Skeletal muscle cell (primary cell): Measurements from ENCODE around the gene RNF213.

Experiments
- DNase-seq: peaks from one replicate; pipeline ENCODE4 v3.0.0-alpha.2; 2010; ENCODE audit warnings: low read depth
- H3K4me3 ChIP-seq: 2 replicates; pipeline ENCODE4 v1.5.1; 2011; ENCODE audit warnings: low read depth, mild to moderate bottlenecking, control low read depth, low read length, moderate library complexity

RNF213 gene

GRCh38 chr17:80356231-80356856, 95.7 kb downstream of the RNF213 start:
- DNase-seq = no peak
- H3K4me3 ChIP-seq = no peak overlapping the region

DNA sequence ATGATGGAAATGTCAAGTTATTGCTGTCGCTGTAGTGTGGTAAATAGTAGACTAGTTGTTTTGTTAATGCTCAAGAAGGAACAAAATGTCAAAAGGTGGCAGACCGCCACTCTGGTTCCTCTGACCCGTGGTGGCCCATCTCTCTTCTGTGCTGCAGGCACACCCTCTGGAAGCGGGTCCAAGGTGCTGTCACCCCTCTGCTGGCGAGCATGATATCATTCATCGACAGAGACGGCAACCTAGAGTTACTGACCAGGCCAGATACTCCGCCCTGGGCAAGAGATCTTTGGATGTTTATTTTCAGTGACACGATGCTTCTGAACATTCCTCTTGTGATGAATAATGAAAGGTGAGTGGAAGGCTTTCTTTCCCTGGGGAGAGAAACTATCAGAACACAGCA, 97.5 kb downstream of the RNF213 start:
- H3K4me3 ChIP-seq = no peak overlapping the region
- DNase-seq = no peak

DNA sequence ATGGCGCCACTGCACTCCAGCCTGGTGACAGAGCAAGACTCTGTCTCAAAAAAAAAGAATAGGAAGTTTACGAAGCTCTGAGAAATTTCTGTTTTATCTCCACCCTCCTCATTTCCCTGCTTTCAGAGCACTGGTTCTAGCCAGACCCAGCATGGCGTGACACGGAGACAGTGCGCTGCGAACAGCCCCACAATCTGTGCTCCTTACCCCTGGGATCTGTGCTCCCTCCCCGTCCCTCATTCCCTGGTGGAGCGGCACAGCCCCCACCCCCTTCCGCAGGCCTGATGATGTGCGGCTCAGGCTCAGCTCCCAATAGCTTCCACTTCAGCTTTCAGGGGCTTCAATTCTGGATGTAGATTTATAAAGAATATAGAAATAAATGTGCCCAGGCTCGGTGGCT, 98.2 kb downstream of the RNF213 start:
- DNase-seq = no peak
- no peak overlapping the region for H3K4me3 ChIP-seq

DNA sequence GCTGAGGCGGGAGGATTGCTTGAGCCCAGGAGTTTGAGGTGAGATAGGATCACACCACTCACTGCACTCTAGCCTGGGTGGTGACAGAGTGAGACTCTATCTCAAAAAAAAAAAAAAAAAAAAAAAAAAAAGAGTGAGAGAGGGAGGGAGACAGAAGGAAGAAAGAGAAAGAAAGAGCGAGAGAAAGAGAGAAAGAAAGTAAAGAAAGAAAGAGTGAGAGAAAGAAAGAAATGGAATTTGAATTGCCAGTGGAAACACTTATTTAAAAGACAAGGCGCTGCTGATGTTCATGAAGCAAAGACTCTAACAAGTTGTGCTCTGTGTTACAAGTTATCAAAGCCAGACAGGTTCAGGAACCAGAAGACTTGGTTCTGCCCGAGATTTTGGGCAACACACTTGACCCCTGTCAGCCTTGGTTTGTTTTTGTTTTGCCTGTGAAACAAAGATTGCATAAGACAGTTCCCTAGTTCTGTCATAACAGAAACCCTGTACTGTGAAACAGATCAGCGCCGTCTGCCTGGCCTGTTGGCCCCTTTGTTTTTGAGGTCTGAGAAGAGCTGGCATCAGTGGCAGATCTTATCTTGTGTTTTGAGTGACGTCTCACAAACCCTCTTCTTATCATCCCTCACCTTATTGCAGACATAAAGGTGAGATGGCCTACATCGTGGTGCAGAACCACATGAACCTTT, 98.9 kb downstream of the RNF213 start:
- H3K4me3 ChIP-seq = no peak overlapping the region
- DNase-seq = no peak

GRCh38 chr17:80360396-80360795, 99.7 kb downstream of the RNF213 start:
- H3K4me3 ChIP-seq = no peak overlapping the region
- DNase-seq = no peak

GRCh38 chr17:80361495-80362220, 101.0 kb downstream of the RNF213 start:
- no peak overlapping the region for H3K4me3 ChIP-seq
- DNase-seq = no peak

DNA sequence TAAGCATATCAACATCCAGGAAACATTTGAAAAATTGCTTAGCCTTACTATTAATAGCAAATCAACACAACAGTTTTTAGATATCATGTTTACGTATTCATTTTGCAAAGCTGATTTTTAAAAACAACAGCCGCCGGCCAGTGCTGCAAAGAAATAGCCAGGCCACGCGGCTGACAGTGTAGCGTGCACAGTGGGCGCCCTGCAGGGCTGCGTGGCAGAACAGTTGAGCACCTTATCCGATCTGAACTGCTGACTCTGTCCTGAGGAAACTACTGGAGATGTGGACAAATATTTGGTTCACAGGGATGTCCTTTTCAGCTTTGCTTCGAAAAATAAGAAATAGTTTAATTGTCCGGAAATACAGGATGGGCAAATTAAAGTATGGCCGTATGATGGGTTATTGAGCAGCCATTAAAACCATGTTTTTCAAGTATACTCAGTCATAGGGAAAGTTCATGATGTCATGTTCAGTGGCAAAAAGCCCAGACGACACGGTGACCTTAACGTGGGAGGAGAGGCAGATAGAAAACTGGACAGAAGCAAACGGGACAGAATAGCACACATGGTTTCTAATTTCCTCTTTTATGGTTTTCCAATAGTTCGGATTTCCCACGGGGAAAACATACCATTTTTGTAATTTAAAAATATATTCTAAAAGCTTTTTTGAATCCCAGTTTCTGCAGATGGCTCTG, 101.9 kb downstream of the RNF213 start:
- no peak overlapping the region for H3K4me3 ChIP-seq
- DNase-seq = peak; percentile 12

DNA sequence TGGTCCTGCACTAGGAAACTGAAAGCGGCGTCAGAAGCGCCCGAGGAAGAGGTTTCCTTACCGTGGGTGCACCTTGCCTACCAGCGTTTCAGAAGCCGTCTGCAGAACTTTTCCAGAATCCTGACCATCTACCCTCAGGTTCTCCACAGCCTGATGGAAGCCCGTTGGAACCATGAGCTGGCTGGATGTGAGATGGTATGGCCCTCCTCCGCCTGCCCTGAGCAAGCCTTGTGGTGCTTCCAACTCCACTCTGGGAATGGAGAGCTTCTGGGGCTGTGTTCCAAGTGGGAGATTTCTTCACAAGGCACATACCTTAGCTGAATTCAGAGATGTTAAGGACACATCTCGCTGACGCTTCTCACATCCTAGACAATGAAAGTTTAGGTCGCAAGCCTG, 102.5 kb downstream of the RNF213 start:
- no peak overlapping the region for H3K4me3 ChIP-seq
- DNase-seq = no peak

- no peak overlapping the region for H3K4me3 ChIP-seq
- DNase-seq = no peak
Measured at GRCh38 chr17:80363518-80364090, 103.0 kb downstream of the RNF213 start.

DNA sequence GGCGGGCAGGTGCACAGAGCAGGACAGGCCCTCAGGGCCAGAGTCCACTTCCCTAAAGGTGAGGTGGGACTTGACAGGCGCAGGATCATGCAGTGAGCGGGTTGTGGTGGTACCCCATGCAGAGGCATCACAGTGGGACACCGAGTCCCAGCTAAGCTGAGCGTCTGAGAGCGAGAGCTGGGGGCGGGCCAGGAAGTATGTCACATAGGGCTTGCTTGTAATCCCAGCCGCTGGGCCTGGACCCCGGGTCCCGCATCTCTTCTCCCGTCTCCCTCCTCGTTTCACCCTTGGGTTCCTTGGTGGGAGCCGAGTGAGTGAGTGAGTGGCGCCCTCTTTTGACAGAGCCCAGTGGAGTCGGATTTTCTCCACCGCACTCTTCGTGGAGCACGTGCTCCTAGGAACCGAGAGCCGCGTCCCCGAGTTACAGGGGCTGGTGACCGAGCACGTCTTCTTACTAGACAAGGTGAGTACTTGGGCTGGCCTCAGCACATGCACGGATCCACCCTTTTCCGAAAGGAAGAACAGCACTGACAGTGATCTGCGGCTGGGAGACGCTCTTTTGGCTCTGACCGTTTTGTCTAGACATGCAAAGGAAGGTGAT, 103.5 kb downstream of the RNF213 start:
- no peak overlapping the region for H3K4me3 ChIP-seq
- DNase-seq = no peak

- H3K4me3 ChIP-seq = no peak overlapping the region
- DNase-seq = no peak
Measured at GRCh38 chr17:80365001-80365965, 104.6 kb downstream of the RNF213 start.

DNA sequence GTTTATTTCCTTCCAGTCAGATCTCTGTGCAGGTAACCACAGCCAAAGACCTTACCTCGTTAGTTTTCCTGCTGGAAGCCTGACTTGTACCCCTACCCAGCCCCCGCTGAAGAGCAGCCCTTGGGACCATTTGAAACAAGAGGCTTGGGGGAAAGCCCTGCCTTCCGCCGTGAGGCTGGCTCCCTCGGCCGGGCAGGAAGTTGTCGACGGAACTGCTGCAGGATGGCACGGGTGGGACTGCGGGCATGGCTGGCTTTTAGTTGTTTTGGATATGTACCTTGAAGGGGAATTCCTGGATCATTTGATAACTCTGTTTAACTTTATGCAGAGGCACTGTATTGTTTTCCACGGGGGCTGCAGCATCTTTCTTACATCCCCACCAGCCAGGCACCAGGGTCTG, 105.3 kb downstream of the RNF213 start:
- DNase-seq = no peak
- H3K4me3 ChIP-seq = no peak overlapping the region

DNA sequence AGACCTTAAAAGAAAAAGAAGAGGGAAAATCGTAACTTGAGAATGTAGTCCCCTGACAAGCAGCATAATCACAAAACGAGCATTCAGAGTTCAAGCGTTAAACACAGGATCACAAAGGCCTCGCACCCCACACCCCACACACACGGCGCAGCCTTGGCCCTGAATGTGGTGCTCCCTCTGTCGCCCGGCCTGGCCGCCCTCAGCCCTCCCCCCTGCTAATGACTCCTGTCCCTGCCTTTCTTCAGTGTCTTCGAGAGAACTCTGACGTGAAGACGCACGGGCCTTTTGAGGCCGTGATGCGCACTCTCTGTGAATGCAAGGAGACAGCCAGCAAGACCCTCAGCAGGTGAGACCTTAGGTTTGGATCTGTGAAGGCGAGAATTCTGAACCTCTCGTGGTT, 106.9 kb downstream of the RNF213 start:
- H3K4me3 ChIP-seq = no peak overlapping the region
- no peak for DNase-seq

- no peak overlapping the region for H3K4me3 ChIP-seq
- DNase-seq = no peak
Measured at GRCh38 chr17:80371196-80371595, 110.5 kb downstream of the RNF213 start.

DNA sequence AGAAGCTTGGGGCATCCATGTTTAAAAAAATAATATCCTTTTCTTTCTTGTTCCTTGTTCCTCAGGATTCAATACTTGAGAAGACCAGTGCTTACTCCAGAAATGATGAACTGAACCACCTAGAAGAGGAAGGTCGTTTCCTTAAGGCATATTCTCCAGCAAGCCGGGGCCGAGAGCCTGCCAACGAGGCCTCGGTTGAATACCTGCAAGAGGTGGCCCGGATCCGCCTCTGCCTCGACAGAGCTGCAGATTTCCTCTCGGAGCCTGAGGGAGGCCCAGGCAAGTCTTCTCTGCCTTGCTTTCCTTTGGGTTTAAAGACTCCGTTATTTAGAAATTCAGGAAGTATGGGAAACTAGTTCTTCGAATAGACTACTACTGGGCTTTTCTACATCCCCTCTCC, 111.8 kb downstream of the RNF213 start:
- no peak overlapping the region for H3K4me3 ChIP-seq

GRCh38 chr17:80372922-80373570, 112.4 kb downstream of the RNF213 start:
- no peak for DNase-seq
- no peak overlapping the region for H3K4me3 ChIP-seq

More for the DNA sequence above, 111.8 kb downstream of the RNF213 start:
- no peak for DNase-seq

GRCh38 chr17:80374039-80374731, 113.5 kb downstream of the RNF213 start:
- H3K4me3 ChIP-seq = no peak overlapping the region
- no peak for DNase-seq
